ENCODE results near the gene PCDHA9. TPM values are rescaled to one million over a fixed set of nuclear protein-coding genes. Genes with fewer than 3 reads are reported as not detected.
"Not testable (repeated sequence)": the region's sequence is repeated elsewhere in the genome, so short reads cannot be mapped to it uniquely, and the experiment has no call there.

The PCDHA9 gene
- total RNA-seq, 2 donors from 2014 or later: 1.3 to 3.3 TPM

DNA sequence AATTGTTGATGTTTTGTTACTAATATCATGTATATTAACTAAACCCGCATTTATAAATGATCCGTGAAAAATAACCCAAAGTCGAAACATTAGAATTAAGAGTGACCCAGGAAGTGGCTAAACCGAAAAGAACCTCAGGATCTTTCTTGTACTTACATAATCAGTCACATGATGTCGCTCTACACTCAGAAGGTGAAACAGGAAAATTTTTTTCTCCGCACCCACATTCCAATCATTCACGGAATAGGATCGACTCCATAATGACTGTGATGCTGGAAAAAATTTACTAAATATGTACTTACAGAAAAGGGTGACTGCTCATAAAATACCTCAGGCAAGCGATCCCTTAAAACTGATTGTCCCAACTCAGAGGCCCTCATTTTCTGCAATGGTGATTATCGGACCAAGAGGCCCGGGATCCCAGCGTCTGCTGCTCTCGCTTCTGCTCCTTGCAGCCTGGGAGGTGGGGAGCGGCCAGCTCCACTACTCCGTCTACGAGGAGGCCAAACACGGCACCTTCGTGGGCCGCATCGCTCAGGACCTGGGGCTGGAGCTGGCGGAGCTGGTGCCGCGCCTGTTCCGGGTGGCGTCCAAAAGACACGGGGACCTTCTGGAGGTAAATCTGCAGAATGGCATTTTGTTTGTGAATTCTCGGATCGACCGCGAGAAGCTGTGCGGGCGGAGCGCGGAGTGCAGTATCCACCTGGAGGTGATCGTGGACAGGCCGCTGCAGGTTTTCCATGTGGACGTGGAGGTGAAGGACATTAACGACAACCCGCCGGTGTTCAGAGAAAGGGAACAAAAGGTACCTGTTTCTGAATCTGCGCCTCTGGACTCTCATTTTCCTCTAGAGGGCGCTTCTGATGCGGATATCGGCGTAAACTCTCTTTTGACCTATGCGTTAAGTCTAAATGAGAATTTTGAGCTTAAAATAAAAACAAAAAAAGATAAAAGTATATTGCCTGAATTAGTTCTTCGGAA lies 27.2 kb downstream of the PCDHA9 start, which contains the start of gene PCDHA12:
Gene PCDHA12, plus strand, starts transcription at position 224 of the 981 bp plus-strand sequence. Its CDS starts 165 bp downstream, at position 389.
- Histone ChIP-seq H3K4me3 (no peak within 1 kb of the TSS), H3K27ac (no peak within 1 kb of the TSS), H3K27me3 (no peaks in the 10 kb centered on the region), H3K9me3 (peaks cover 0 to 36% (median 2%) of the 10 kb centered on the region in 3 donors), H3K4me1 (no peaks in the 10 kb centered on the region), H3K36me3 (replicated peaks in 1 of 2; ENCODE audit: insufficient read depth in 1 of 2, low read depth in 2 of 2) (no peaks in the 10 kb centered on the region)
- no peak for DNase-seq
- 14 to 15% methylated on average over 34 to 47 of the region's 47 CpGs for WGBS, 2 donors
- TF ChIP-seq, protein P1, sequence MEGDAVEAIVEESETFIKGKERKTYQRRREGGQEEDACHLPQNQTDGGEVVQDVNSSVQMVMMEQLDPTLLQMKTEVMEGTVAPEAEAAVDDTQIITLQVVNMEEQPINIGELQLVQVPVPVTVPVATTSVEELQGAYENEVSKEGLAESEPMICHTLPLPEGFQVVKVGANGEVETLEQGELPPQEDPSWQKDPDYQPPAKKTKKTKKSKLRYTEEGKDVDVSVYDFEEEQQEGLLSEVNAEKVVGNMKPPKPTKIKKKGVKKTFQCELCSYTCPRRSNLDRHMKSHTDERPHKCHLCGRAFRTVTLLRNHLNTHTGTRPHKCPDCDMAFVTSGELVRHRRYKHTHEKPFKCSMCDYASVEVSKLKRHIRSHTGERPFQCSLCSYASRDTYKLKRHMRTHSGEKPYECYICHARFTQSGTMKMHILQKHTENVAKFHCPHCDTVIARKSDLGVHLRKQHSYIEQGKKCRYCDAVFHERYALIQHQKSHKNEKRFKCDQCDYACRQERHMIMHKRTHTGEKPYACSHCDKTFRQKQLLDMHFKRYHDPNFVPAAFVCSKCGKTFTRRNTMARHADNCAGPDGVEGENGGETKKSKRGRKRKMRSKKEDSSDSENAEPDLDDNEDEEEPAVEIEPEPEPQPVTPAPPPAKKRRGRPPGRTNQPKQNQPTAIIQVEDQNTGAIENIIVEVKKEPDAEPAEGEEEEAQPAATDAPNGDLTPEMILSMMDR (IDR thresholded peaks at IDR 0.05): peak in 5 of 7 experiments; percentile 5 to 32 (median 25)
- TF ChIP-seq POLR2A (IDR thresholded peaks at IDR 0.05): no peak
- peak; percentile 40 for ATAC-seq
- intact Hi-C loops (cut with DNase I): no loop called here

DNA sequence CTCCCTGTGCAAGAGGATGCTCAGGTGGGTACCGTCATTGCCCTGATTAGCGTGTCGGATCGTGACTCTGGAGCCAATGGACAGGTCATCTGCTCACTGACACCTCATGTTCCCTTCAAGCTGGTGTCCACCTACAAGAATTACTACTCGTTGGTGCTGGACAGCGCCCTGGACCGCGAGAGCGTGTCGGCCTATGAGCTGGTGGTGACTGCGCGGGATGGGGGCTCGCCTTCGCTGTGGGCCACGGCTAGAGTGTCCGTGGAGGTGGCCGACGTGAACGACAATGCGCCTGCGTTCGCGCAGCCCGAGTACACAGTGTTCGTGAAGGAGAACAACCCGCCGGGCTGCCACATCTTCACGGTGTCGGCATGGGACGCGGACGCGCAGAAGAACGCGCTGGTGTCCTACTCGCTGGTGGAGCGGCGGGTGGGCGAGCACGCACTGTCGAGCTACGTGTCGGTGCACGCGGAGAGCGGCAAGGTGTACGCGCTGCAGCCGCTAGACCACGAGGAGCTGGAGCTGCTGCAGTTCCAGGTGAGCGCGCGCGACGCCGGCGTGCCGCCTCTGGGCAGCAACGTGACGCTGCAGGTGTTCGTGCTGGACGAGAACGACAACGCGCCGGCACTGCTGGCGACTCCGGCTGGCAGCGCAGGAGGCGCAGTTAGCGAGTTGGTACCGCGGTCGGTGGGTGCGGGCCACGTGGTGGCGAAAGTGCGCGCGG lies 28.5 kb downstream of the PCDHA9 start:
- H3K27me3 ChIP-seq, ATAC-seq: not testable (repeated sequence)
- H3K9me3 ChIP-seq: peaks cover 0 to 26% (median 2%) of the 10 kb centered on the region in 3 donors

DNA sequence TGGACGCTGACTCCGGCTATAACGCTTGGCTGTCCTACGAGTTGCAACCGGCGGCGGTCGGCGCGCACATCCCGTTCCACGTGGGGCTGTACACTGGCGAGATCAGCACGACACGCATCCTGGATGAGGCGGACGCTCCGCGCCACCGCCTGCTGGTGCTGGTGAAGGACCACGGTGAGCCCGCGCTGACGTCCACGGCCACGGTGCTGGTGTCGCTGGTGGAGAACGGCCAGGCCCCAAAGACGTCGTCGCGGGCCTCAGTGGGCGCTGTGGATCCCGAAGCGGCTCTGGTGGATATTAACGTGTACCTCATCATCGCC lies 29.0 kb downstream of the PCDHA9 start:
- Histone ChIP-seq H3K9me3 (peaks cover 0 to 30% (median 2%) of the 10 kb centered on the region in 3 donors), H3K27me3 (no peaks in the 10 kb centered on the region), H3K27ac (no peak overlapping the region), H3K36me3 (replicated peaks in 1 of 2; ENCODE audit: insufficient read depth in 1 of 2, low read depth in 2 of 2) (no peaks in the 10 kb centered on the region), H3K4me3 (no peak overlapping the region), H3K4me1 (no peaks in the 10 kb centered on the region)
- TF ChIP-seq, protein P1 (IDR thresholded peaks at IDR 0.05): no peak
- TF ChIP-seq POLR2A (IDR thresholded peaks at IDR 0.05): no peak
- no peak for ATAC-seq
- intact Hi-C loops (cut with DNase I): no loop called here
- WGBS, 2 donors: 40% methylated on average over 37 of the region's 37 CpGs; no CpG with 5 or more reads in 1 of the 2 donors
- DNase-seq: no peak

More for the DNA sequence above, 28.5 kb downstream of the PCDHA9 start:
- H3K4me1 ChIP-seq; intact Hi-C loops (cut with DNase I); H3K27ac ChIP-seq; H3K4me3 ChIP-seq; H3K36me3 ChIP-seq (replicated peaks in 1 of 2; ENCODE audit: insufficient read depth in 1 of 2, low read depth in 2 of 2); DNase-seq: not testable (repeated sequence)
- 26 to 38% methylated on average over 14 to 71 of the region's 80 CpGs for WGBS, 2 donors

DNA sequence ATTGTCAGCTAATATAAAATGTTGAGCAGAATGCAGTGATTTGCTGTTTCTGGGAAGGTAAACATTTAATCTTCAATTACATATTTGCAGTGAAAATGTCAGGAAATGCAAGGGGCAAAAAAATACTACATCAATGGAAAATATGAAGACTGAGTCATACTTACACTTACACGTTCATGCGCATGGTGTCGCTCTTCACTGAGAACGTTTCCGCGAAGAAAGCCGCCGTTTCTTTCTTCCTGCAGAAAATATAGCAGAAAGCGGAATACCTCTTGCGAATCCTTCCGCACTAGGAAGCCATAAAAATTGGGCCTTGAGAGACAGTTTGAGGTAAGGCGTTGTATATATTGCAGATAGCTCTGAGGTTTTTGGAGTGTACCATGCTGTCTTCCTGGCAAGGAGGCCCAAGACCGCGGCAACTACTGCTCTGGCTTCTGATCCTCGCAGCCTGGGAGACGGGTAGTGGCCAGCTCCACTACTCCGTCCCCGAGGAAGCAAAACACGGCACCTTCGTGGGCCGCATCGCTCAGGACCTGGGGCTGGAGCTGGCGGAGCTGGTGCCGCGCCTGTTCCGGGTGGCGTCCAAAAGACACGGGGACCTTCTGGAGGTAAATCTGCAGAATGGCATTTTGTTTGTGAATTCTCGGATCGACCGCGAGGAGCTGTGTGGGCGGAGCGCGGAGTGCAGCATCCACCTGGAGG lies 33.9 kb downstream of the PCDHA9 start, which contains the start of gene PCDHA13:
Gene PCDHA13, plus strand, starts transcription at position 236 of the 702 bp plus-strand sequence. Its CDS starts 145 bp downstream, at position 381.
- no peaks in the 10 kb centered on the region for H3K4me1 ChIP-seq
- DNase-seq (peak in 3 of 4 donors; percentile 18 to 45 (median 25)), ATAC-seq (no peak)
- intact Hi-C loops (cut with DNase I): no loop called here
- H3K27me3 ChIP-seq: no peaks in the 10 kb centered on the region
- TF ChIP-seq POLR2A (IDR thresholded peaks at IDR 0.05): no peak
- TF ChIP-seq, protein P1 (IDR thresholded peaks at IDR 0.05): peak in 4 of 7 experiments; percentile 20 to 41 (median 35)
- H3K4me3 ChIP-seq: no peak within 1 kb of the TSS
- no peaks in the 10 kb centered on the region for H3K36me3 ChIP-seq (replicated peaks in 1 of 2; ENCODE audit: insufficient read depth in 1 of 2, low read depth in 2 of 2)
- WGBS, 2 donors: 11 to 23% methylated on average over 12 to 31 of the region's 35 CpGs
- H3K9me3 ChIP-seq: peaks cover 0 to 30% (median 2%) of the 10 kb centered on the region in 3 donors
- H3K27ac ChIP-seq: peak within 1 kb of the TSS in 1 of 4 donors; percentile 10

All from body of pancreas (tissue), 4 donors.